ENCODE data around the gene AGXT2. TPM values are rescaled to one million over a fixed set of nuclear protein-coding genes. Genes with fewer than 3 reads are reported as not detected.

The AGXT2 gene
- total RNA-seq, 1 donor from 2014 or later, result not detected

DNA sequence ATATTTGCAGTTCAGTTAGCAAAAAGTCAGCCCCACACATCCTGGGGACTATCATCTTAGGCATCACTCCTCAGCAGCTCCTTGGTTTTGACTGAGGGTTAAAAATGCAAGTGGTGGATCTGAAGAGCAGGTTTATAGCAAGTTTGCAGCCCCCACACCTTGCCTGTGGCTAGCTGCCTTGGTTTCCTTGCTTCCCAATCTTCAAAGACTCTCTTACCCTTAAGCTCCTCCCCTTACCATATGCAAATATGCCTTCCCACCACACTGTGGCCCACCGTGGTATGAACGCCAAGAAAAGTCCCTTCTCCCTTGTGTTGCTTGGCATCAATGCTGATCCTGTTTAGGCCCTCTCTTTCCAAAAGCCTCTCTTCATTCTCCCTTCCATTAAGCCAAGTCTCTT lies 45.0 kb upstream of the AGXT2 start:
- H3K9me3 Mint-ChIP-seq (ENCODE audit: low read depth), result no peaks in the 10 kb centered on the region
- no peak overlapping the region for H3K4me3 Mint-ChIP-seq (ENCODE audit: low read depth)
- no peaks in the 10 kb centered on the region for H3K36me3 Mint-ChIP-seq (ENCODE audit: insufficient read depth)
- TF ChIP-seq, protein P1, sequence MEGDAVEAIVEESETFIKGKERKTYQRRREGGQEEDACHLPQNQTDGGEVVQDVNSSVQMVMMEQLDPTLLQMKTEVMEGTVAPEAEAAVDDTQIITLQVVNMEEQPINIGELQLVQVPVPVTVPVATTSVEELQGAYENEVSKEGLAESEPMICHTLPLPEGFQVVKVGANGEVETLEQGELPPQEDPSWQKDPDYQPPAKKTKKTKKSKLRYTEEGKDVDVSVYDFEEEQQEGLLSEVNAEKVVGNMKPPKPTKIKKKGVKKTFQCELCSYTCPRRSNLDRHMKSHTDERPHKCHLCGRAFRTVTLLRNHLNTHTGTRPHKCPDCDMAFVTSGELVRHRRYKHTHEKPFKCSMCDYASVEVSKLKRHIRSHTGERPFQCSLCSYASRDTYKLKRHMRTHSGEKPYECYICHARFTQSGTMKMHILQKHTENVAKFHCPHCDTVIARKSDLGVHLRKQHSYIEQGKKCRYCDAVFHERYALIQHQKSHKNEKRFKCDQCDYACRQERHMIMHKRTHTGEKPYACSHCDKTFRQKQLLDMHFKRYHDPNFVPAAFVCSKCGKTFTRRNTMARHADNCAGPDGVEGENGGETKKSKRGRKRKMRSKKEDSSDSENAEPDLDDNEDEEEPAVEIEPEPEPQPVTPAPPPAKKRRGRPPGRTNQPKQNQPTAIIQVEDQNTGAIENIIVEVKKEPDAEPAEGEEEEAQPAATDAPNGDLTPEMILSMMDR (IDR thresholded peaks at IDR 0.05; ENCODE audit: unreplicated experiment), result no peak
- H3K27ac Mint-ChIP-seq, result no peak overlapping the region
- no peaks in the 10 kb centered on the region for H3K4me1 Mint-ChIP-seq (ENCODE audit: low read depth)
- no peak for DNase-seq (ENCODE audit: low spot score, unreplicated experiment)
- H3K27me3 Mint-ChIP-seq, result no peaks in the 10 kb centered on the region

- Mint-ChIP-seq H3K27ac (peak overlapping the region; percentile 40), H3K9me3 (ENCODE audit: low read depth) (no peaks in the 10 kb centered on the region), H3K4me1 (ENCODE audit: low read depth) (no peaks in the 10 kb centered on the region), H3K36me3 (ENCODE audit: insufficient read depth) (no peaks in the 10 kb centered on the region), H3K27me3 (no peaks in the 10 kb centered on the region), H3K4me3 (ENCODE audit: low read depth) (no peak overlapping the region)
- no peak for DNase-seq (ENCODE audit: low spot score, unreplicated experiment)
- TF ChIP-seq, protein P1 (IDR thresholded peaks at IDR 0.05; ENCODE audit: unreplicated experiment), result no peak
Measured at GRCh38 chr5:35091704-35092103, 44.0 kb upstream of the AGXT2 start.

GRCh38 chr5:35089334-35090314 lies 41.9 kb upstream of the AGXT2 start:
- Mint-ChIP-seq H3K27me3 (no peaks in the 10 kb centered on the region), H3K9me3 (ENCODE audit: low read depth) (no peaks in the 10 kb centered on the region), H3K36me3 (ENCODE audit: insufficient read depth) (no peaks in the 10 kb centered on the region), H3K4me3 (ENCODE audit: low read depth) (no peak overlapping the region), H3K27ac (no peak overlapping the region), H3K4me1 (ENCODE audit: low read depth) (no peaks in the 10 kb centered on the region)
- DNase-seq (ENCODE audit: low spot score, unreplicated experiment), result peak; percentile 34
- TF ChIP-seq, protein P1 (IDR thresholded peaks at IDR 0.05; ENCODE audit: unreplicated experiment), result peak; percentile 75

DNA sequence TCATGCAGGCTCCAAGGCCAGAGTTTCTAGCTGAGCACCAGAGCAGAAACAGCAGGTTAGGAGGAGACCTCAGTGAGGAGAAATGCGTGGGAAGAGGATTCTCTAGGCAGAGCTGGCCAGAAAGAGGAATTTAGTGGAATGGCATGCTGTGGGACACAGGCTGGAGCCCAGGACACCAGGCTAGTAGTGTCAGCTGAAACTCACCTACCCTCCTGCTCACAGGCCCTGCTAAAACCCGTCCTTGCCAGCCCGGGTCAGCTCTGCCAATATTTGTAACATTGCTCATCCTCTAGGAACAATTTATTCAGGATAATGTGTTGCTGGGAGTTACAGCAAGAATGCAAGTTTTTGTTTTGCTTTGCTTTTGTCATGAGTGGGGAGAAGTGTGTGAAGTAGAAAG lies 40.2 kb upstream of the AGXT2 start:
- TF ChIP-seq, protein P1 (IDR thresholded peaks at IDR 0.05; ENCODE audit: unreplicated experiment), result no peak
- no peaks in the 10 kb centered on the region for H3K9me3 Mint-ChIP-seq (ENCODE audit: low read depth)
- no peaks in the 10 kb centered on the region for H3K4me1 Mint-ChIP-seq (ENCODE audit: low read depth)
- no peaks in the 10 kb centered on the region for H3K36me3 Mint-ChIP-seq (ENCODE audit: insufficient read depth)
- DNase-seq (ENCODE audit: low spot score, unreplicated experiment), result no peak
- no peak overlapping the region for H3K27ac Mint-ChIP-seq
- H3K27me3 Mint-ChIP-seq, result no peaks in the 10 kb centered on the region
- no peak overlapping the region for H3K4me3 Mint-ChIP-seq (ENCODE audit: low read depth)

DNA sequence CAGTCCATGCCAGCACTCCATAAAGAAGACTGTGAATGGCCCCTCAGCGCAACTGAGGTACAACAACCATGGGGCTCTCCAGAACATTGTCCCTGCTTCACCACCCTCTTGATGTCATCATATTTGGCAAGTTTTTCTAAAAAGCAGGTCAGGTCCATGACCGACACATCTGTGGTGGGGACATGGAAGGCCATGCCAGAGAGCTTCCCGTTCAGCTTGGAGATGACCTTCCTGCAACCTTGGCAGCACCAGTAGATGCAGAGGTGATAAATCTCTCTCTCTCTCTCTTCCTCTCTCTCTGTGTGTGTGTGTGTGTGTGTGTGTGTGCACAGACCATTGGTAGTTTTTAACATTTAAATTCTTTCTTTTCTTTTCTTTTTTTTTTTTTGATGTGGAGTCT lies 35.4 kb upstream of the AGXT2 start:
- peaks cover 5% of the 10 kb centered on the region for H3K9me3 Mint-ChIP-seq (ENCODE audit: low read depth)
- no peaks in the 10 kb centered on the region for H3K4me1 Mint-ChIP-seq (ENCODE audit: low read depth)
- TF ChIP-seq, protein P1 (IDR thresholded peaks at IDR 0.05; ENCODE audit: unreplicated experiment), result no peak
- peaks cover 3% of the 10 kb centered on the region for H3K36me3 Mint-ChIP-seq (ENCODE audit: insufficient read depth)
- DNase-seq (ENCODE audit: low spot score, unreplicated experiment), result no peak
- H3K4me3 Mint-ChIP-seq (ENCODE audit: low read depth), result no peak overlapping the region
- H3K27ac Mint-ChIP-seq, result no peak overlapping the region
- H3K27me3 Mint-ChIP-seq, result no peaks in the 10 kb centered on the region
